ENCODE results near the gene CRB3.
"Not testable (repeated sequence)": the region's sequence is repeated elsewhere in the genome, so short reads cannot be mapped to it uniquely, and the experiment has no call there.

Gene CRB3

GRCh38 chr19:6491802-6492592, 27.9 kb downstream of the CRB3 start:
- no peak for DNase-seq (ENCODE audit: low spot score)

DNA sequence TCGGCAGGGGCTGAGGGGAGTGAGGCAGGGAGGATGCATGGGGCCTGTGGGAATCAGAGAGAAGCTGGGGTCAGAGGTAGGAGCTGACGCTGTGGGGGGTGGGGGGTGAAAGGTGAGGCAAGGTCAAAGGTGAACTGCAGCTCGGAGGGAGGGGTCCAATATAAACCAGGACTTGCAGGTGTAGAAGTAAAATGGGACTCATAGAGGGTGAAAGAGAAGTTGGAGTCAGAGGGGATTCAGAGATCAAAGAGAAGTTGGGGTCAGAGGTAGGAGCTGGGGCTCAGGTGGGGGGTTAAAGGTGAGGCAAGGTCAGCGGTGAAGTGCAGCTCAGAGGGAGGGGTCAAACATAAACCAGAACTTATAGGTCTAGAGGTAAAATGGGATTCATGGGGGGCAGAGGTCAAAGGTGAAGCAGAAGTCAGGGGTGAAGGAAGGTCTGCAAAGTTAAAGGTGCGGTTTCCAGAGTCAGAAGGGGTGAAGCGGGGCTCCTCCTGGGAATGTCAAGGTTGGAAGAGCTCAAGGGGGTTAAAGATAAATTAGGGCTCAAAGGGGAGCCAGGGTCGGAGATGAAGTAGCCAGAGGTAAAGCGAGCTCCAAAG, 30.5 kb downstream of the CRB3 start:
- no peak for DNase-seq (ENCODE audit: low spot score)

DNA sequence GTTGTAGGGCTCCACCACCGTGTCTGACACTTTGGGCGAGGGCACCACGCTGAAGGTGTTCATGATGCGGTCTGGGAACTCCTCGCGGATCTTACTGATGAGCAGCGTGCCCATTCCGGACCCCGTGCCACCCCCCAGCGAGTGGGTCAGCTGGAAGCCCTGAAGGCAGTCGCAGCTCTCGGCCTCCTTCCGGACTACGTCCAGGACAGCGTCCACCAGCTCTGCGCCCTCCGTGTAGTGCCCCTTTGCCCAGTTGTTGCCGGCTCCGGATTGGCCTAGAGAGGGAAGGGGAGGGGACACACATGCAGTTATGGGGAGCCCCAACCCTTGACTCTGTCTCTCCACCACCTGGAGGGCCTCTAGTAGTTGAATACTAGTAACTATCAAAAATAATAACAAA, 31.9 kb downstream of the CRB3 start:
- DNase-seq (ENCODE audit: low spot score), result no peak

DNA sequence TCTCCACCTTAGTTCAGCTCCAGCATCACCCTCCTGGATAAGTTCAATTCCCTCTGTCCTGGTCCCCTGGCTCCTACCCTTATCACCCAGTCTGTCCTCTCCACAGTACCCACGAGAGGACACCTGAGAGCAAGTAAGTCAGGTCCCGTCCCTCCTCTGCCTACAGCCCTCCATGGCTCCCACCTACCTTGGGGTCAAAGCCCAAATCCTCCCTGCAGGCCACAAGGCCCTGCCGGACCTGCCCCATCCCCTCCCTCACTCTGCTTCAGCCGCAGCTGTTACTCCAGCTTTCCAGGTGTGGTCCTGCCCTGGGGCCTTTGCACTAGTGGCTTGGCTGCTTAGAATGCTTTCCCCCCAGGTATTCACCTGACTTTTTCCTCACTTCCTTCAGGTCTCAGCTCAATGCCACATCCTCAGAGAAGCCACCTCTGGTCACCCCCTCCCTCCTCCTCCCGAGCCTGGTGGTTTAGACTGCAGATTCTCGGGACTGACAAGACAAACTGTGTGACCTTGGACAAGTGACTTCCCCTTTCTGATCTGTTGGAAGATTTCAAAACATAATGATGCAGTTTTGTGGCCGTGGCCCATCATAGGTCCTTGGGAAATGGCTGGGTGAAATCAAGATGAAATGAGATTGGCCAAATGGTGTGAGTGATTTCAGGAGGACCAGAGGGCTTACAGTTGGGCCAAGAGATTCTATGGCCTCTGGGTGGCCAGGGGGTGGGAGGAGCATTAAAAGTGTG, 34.4 kb downstream of the CRB3 start:
- no peak for DNase-seq (ENCODE audit: low spot score)

- DNase-seq (ENCODE audit: low spot score), result no peak
These were observed 35.1 kb downstream of the CRB3 start for GRCh38 chr19:6499052-6499790.

- DNase-seq (ENCODE audit: low spot score), result no peak
These were observed 37.0 kb downstream of the CRB3 start for GRCh38 chr19:6500837-6501739.

DNA sequence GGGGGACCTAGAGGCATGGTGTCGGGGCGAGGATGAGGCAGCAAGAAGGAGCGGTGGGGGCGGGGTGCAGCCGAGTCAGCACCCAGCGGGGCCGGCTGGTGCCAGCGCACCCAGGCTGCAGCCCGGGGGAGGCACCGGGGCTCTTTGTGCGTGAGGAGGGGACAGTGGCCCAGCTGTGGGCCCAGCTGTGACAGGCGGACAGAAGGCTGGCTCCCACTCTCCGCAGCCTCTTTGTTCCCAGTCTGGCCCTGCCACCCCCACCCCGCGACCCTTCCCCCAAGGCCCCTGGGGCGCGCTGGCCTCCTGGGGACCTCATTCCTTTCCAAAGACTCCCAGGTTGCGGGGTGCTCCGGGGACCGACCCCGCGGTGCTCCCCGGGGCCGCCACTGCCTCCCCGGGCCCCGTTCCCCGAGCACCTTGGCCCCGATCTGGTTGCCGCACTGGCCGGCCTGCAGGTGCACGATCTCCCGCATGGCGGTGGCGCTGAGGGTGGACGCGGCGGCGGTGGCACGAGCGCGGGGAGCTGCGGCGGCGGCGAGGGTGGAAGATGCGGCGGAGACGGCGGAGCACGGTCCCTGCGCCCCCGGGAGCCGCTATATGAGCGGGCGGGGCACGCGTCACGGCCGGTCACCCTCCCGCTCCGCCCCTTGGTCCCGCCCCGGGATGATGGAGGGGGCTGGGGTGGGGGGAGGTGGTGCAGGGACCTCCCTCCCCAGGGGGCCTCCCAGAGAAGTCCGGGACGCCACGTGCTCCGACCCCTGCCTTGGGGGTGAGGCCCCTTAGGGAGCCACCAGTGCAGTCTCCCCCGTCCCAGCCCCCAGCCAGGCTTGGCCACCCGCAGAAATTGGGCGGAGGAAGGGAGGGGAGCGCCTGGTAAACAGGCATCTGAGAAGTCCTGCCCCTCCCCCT, 37.9 kb downstream of the CRB3 start, which contains the start of gene TUBB4A:
Gene TUBB4A, minus strand, starts transcription at position 570 of the 909 bp plus-strand sequence. Its CDS starts 97 bp downstream, at position 473.
- DNase-seq (ENCODE audit: low spot score), result no peak

DNA sequence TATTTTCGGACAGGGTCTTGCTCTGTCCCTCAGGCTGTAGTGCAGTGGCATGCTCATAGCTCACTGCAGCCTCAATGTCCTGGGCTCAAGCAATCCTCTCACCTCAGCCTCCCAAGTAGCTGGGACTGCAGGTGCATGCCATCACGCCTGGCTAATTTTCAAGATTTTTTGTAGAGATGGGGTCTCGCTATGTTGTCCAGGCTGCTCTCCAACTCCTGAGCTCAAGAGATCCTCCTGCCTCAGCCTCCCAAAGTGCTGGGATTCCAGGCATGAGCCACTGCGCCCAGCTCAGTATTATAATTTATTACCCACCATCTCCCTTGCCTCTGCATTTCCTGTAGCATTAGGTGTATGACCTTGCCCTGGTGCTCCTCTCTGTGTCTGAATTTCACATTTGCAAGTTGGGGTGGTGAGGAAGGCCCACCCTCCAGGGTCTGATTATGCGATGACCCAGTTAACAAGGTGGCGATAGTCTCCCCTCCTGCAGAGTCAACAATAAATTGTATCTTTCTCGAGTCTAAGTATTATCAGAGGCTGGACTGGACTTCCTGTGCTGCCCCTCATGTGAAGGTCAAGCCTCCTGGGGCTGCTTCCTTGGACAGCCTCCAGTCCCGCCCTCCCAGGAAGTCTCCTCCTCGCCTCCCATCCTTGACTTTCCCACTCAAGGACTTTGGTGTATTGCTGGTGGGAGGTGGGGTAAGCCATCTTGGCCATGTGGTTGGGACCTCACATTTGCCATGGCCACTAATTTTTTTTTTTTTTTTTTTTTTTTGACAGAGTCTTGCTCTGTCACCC, 39.5 kb downstream of the CRB3 start:
- DNase-seq (ENCODE audit: low spot score), result no peak

GRCh38 chr19:6508028-6508771, 44.1 kb downstream of the CRB3 start:
- DNase-seq (ENCODE audit: low spot score), result not testable (repeated sequence)

GRCh38 chr19:6509118-6509971, 45.3 kb downstream of the CRB3 start:
- no peak for DNase-seq (ENCODE audit: low spot score)

GRCh38 chr19:6510618-6511017, 46.5 kb downstream of the CRB3 start:
- no peak for DNase-seq (ENCODE audit: low spot score)

- no peak for DNase-seq (ENCODE audit: low spot score)
These were observed 50.0 kb downstream of the CRB3 start for GRCh38 chr19:6514089-6514488.

GRCh38 chr19:6514926-6515544, 51.0 kb downstream of the CRB3 start:
- DNase-seq (ENCODE audit: low spot score), result no peak

- DNase-seq (ENCODE audit: low spot score), result peak; percentile 82
These were observed 52.1 kb downstream of the CRB3 start for GRCh38 chr19:6516018-6516658.
